G401 (cell line): Measurements from ENCODE around the gene JUN. TPM values are rescaled to one million over a fixed set of nuclear protein-coding genes. Genes with fewer than 3 reads are reported as not detected.
"Not testable (repeated sequence)": the region's sequence is repeated elsewhere in the genome, so short reads cannot be mapped to it uniquely, and the experiment has no call there.

ENCODE experiments used
- DNase-seq: peaks from one replicate; pipeline ENCODE4 v3.0.0-alpha.2; 2015; ENCODE audit warnings: low spot score
- in situ Hi-C: cut with HindIII; loops from 2 replicates; pipeline ENCODE4 v1.10.0; 2016; ENCODE audit warnings: low sequenced_read_pairs, mixed read lengths
- total RNA-seq: library from RNA; depleted of rRNA; stranded (reverse); fragments of >200 nt; shearing (Covaris generic); gene quantifications from 2 replicates; pipeline ENCODE4 v1.2.3, GENCODE V29; 2014

Gene JUN
- total RNA-seq, 1 experiment from 2014 or later: 7.9 TPM

- DNase-seq: no peak
- in situ Hi-C loops: no loop called here
These were observed 27.5 kb upstream of the JUN start for GRCh38 chr1:58811303-58811702.

- in situ Hi-C loops: no loop called here
- peak; percentile 11 for DNase-seq
These were observed 25.6 kb upstream of the JUN start for GRCh38 chr1:58809325-58810010.

DNA sequence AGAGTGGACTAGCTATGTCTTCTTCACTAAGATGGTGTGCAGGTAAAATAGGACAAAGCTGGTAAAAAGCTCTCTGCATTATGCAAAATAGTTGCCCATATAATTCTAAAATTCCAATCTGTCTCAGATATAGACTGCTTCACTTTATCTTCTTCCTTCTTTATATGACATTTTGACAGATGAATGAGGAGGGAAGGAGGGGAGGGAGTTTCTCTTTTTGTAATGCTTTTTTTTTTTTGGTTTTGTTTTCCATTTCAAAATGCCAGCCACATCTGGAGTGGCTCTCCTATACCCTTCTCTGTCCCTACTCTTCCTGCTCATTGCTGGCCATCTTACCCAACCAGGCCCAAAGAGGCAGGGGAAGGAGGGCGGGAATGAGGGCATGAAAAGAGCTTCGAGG, 24.2 kb upstream of the JUN start:
- DNase-seq: no peak

DNA sequence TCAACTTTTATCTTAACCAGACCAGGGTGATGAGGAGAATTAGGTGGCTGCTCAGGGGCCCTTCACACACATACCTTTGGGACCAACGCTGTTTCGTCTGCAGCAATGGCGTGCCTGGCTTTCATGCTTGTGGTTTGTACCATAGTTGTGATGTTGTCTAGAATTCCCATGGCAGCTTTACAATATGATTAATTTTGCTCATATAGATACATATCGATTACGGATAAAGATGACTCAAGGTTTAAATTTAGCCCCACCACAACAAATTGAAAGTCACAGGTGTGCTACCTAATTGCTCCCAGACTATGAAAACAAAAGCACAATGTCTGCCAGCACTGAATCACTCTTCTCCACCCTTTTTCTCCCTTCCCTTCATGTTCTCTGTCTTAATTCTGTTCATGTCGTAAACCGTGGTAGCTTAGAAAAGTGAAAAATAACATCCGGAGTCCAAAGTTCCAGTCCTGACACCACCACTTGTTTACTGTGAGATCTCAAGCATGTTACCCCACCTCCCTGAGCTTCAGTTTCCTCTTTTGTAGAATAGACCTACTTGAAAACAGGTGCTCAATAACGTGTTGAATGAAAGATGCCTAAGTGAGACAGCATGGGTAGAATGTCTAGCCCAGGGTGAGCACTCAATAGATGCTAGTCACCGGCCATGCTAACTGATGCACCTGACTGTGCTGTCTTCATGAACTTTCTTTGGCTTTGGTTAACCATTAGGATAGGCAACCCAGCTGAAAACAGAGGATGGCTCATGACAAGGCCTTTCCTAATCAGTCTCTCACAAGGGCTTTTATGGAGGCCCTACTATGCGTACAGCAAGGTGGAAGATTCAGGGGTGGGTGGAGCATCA, 22.1 kb upstream of the JUN start:
- in situ Hi-C loops: no loop called here
- no peak for DNase-seq

More for the DNA sequence above, 24.2 kb upstream of the JUN start:
- in situ Hi-C loops: no loop called here

- DNase-seq: no peak
- in situ Hi-C loops: no loop called here
These were observed 21.2 kb upstream of the JUN start for GRCh38 chr1:58804853-58805565.

- DNase-seq: no peak
- in situ Hi-C loops: no loop called here
These were observed 20.0 kb upstream of the JUN start for GRCh38 chr1:58803858-58804257.

DNA sequence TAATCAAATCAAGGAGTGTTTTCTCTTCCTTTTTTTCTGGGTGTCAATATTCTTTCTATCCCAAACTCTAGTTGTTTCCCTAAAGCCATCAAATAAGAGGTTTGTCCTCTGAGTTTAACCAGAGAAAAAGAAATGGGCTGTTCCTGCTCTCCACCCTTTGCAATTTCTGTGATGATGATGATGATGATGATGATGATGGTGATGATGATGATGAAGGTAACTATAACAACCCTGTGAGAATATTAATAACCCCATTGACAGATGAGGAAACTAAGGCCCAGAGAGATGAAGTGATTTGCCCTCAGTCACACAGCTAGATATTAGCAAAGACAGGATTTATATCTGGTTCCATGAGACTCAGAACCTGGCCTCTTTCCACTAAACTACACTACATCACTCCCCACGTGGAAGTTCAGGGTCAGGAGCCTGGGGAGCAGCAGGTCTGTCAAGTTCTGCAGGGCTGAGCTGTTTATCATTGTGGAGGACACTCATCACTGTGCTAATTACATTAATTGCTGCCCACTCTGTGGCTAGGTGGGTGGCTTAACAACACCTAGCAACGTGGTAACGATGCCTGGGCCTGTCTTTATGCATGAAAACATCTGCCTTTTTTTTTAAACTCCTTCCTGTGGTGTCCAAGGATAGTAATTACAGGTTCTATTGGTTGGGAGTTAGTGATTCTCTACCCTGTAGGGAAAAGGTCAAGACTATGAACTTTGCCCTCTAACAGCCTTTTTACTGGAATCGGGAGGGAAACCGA, 19.0 kb upstream of the JUN start:
- in situ Hi-C loops: no loop called here
- no peak for DNase-seq

DNA sequence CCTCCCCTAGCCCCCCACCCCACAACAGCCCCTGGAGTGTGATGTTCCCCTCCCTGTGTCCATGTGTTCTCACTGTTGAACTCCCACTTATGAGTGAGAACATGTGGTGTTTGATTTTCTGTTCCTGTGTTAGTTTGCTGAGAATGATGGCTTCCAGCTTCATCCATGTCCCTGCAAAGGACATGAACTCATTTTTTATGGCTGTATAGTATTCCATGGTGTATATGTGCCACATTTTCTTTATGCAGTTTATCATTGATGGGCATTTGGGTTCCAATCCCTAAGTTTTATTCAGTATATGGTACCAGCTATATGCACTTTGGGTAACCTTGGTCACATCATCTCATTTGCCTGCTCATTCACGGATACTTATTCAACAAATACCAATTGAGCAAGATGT, 17.4 kb upstream of the JUN start:
- DNase-seq, in situ Hi-C loops: not testable (repeated sequence)

- no peak for DNase-seq
- in situ Hi-C loops: no loop called here
These were observed 15.8 kb upstream of the JUN start for GRCh38 chr1:58799650-58800049.

- DNase-seq: no peak
- in situ Hi-C loops: no loop called here
These were observed 15.1 kb upstream of the JUN start for GRCh38 chr1:58798910-58799442.

DNA sequence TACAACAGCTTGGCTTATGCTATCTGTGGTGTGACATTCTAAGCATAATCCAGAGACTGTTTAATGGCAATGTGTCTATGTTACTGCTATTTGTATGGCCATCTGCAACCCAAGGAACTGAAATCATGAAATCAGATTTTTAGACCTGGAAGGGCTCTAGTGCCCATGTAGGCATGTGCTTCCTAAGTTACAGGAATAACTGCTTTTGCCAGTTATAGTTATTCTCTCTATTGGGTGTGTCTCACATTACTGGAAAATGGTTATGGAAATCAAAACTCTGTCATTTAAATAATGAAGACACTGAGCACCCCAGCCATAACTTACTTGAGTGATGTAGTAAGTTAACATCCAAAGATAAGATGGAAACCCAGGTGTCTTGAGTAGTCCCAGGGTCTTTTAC, 12.6 kb upstream of the JUN start:
- no peak for DNase-seq
- in situ Hi-C loops: no loop called here

DNA sequence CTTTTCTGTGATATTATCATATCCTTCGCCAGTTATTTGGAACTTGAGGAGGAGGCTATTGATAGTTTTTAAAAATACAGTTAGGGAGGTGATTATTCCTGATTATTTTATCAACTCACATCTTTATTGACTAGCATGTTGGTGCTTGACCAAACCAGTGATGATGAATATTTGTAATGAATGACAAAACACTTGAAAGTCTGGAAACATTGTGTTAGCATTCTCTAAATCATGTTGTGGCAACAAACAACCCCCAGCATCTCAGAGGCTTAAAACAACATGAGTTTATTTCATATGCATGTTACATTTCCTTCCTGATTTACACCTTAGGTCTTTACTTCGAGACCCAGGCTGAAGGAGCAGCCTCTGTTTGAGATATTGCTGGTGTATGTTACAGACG, 10.7 kb upstream of the JUN start:
- in situ Hi-C loops: no loop called here
- no peak for DNase-seq

- no peak for DNase-seq
- in situ Hi-C loops: no loop called here
These were observed 9.0 kb upstream of the JUN start for GRCh38 chr1:58792846-58793245.

DNA sequence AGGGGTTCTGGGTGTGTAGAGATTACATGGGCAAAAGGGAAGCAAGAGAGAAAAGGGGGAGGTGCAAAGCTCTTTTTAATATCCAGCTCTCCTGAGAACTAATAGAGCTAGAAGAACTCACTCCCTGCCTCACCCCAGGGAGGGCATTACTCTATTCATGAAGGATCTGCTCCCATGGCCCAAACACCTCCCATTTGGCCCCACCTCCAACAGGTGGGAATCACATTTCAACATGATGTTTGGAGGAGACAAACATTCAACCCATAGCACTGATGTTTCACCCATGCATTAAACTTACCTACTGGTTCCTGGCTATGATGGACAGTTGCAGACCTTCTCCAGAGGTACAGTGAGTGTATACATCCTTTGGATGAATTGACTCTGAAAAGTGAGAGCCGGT, 7.3 kb upstream of the JUN start:
- DNase-seq: no peak
- in situ Hi-C loops: no loop called here

- DNase-seq: no peak
- in situ Hi-C loops: no loop called here
These were observed 6.3 kb upstream of the JUN start for GRCh38 chr1:58789996-58790660.

DNA sequence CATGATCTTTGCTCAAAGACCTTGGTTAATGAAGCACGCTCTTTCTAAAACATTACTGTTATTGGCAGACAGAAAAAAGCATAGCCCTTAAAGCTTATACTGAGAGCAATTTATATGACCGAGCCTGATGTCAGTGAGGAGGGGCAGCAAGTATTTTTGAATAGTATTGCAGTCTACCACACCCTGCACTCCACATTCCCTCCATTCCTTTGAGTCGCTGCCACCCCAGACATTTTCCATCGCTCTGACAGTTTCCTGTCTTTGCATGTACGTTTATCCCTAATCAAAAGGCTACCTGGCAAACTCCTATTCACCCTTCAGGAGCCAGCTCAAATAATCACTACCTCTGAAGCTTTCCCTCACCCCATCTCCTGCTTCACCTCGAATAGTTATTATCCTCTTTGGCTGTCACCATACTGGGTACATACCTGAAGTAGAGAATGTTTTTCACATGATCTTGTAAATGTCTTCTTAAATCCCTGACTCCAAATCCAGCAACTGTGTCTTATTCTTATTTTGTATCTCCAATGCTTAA, 5.5 kb upstream of the JUN start:
- no peak for DNase-seq
- in situ Hi-C loops: no loop called here

GRCh38 chr1:58788259-58788658, 4.4 kb upstream of the JUN start:
- DNase-seq: no peak
- in situ Hi-C loops: no loop called here

DNA sequence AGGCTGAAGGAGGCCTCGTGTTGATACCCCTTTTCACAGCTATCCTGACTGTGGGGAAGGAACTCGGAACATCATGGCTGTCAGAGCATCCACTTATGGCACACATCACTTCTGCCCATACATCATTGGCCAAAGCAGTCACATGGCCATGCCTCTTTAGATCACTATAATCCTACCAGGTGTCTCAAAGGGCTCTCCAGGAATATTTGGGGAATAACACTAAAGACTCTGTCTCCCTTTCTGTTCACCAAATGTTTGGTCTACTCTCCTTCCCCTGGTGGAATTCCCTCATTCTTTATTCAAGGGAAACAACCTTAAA, 3.0 kb upstream of the JUN start:
- in situ Hi-C loops: no loop called here
- DNase-seq: no peak
